ENCODE data around the gene CYB561D2.

The CYB561D2 gene

GRCh38 chr3:50342813-50343633, 7.6 kb upstream of the CYB561D2 start:
- DNase-seq, result no peak

GRCh38 chr3:50345008-50345407, 5.7 kb upstream of the CYB561D2 start:
- no peak for DNase-seq

DNA sequence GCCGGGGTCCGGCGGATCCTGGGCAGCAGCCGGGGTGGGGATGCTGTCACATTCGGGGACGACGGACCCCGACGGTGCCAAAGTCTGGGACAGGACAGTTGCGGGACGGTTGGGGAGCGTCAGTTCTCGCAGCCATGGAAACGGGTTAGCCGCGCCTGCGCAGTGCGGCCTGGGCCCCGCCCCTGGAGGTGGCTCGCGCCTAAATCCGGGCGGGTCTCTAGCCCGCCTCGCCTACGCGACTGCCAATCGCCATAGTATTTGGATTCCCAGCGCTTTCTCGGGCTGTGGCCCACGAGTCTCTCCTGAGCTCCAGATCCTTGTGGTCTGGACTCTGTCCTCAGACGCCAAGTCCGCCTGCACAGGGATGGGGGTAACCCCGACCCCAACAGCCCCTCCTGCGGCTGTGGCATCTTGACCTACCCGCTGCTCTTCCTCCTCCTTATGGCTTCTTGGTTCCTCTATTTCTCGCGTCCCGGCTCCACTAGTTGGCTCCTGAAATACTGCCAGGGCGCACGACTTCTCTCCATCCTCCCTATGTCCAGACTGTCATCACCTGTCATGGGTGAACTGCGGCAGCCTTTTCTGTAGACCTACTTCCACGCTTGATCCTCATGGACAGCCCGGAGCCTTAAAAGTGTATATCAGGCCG, 5.0 kb upstream of the CYB561D2 start, which contains the start of gene ZMYND10:
TSS of gene ZMYND10 (minus strand) at position 147 of the 649 bp plus-strand sequence. CDS start 153 bp downstream, outside the sequence.
- DNase-seq, result peak; percentile 88

GRCh38 chr3:50347187-50347813, 3.4 kb upstream of the CYB561D2 start:
- DNase-seq, result peak; percentile 86

- DNase-seq, result no peak
Observed at GRCh38 chr3:50350213-50350526, 492 bp upstream of the CYB561D2 start.

DNA sequence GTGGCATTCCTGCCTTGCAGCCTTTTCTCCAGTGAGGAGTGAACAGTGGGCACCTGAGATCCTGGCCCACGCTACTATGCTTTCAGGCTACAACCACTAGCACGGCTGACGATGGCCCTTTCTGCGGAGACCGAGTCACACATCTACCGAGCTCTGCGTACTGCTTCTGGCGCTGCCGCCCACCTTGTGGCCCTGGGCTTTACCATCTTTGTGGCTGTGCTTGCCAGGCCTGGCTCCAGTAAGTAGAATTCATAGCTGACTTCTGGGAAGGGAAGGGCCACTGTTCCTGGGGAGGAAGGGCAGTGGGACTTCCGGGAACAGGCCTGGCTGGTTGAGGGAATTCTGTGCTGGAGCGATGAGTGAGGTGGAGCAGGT, 648 bp downstream of the CYB561D2 start:
- DNase-seq, result no peak

GRCh38 chr3:50352781-50353180, 2.1 kb downstream of the CYB561D2 start:
- DNase-seq, result no peak

DNA sequence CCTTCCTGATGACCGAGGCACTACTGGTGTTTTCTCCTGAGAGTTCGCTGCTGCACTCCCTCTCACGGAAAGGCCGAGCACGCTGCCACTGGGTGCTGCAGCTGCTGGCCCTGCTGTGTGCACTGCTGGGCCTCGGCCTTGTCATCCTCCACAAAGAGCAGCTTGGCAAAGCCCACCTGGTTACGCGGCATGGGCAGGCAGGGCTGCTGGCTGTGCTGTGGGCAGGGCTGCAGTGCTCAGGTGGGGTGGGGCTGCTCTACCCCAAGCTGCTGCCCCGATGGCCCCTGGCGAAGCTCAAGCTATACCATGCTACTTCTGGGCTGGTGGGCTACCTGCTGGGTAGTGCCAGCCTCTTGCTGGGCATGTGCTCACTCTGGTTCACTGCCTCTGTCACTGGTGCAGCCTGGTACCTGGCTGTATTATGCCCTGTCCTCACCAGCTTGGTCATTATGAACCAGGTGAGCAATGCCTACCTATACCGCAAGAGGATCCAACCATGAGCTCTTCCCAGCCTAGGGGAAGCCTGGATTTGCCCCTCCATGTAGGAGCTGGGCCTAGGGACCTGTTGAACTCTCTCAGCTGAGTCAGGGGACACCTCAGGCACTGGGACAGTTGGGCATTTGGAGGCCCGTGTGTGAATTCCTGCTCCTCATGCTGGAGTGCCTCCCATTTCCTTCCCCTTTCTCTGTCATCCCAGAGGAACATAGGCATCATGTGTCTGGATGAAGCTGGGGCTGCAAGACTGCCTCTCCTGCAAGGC, 2.8 kb downstream of the CYB561D2 start:
- no peak for DNase-seq

GRCh38 chr3:50354186-50354764, 3.6 kb downstream of the CYB561D2 start:
- DNase-seq, result no peak

GRCh38 chr3:50354850-50355249, 4.2 kb downstream of the CYB561D2 start:
- no peak for DNase-seq

DNA sequence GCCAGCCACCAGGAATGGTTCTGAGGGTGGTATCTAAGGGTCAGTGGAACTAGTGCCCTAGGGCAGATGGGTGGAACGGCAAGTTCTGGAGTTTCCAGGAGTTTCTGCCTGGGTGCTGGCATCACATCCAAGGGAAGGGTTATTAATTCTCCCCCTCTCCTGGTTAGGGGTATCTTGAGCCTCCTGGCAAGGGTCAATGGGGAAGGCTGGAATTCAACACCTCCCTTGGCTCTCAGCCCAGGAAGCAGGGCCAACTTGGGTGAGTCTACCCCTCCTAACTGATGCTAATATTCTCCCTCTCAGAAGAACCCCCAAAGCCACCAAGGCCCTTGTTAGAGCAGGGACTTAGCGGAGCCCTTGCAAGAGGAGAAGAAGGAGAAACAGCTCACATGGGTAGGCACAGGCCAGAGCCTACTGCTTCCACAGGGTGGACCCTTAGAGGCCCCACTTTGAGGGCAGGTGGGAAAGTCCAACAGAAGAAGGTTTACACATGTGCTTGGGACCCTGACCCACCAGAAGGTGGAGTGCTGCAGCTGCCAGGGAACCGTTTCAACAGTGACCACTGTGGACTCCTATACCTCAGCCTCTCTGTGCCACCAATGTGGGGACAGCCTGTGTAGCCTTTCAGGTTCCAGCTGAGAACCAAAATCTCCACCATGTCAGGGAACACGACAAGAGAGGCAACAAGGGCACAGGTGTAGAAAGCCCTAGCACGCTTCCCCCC, 5.3 kb downstream of the CYB561D2 start:
- DNase-seq, result no peak

DNA sequence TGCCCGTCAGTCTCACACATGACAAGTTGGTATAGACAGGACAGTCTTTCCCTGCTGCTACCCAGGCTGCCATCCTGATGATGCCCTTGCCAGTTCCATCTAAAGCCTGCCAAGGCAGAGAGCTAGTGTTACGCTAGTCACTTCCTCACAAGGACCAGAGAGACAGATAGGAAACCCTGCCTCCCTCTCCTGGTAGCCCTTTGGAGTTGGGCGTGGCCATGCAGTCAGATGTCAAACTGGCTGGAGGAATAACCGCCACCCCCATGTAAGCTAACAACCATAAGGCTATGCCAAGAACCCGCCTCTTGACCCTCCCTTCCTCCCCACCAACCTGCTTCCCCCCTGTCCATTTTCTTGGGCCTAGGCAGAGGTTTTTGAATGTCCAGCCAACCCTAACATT, 5.9 kb downstream of the CYB561D2 start:
- DNase-seq, result no peak

GRCh38 chr3:50357481-50357880, 6.8 kb downstream of the CYB561D2 start:
- DNase-seq, result no peak

DNA sequence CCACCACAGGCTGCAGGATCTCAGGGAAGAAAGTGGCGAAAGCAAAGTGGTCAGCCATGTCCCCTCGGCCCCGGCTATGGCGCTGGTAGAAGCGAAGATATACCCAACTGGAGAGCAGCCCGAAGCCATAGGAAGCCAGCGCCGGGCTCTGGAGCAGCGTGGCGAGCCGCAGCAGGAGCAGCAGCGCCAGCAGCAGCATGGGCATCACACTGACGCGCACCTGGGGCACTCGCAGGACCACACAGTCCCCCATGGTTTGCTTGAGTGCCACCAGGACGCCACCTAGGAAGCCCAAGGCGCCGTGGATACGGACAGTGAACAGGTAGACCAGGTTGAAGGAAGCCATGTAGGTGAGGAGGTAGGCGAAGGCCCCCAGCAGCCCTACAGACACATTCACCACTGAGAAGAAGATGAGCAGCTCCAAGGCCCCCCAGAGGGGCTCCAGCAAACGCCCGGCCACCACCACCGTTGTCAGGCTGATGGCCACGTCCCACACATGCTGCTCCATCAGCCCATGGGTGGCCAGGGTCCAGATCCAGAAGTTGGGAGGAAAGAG, 7.8 kb downstream of the CYB561D2 start:
- no peak for DNase-seq

DNA sequence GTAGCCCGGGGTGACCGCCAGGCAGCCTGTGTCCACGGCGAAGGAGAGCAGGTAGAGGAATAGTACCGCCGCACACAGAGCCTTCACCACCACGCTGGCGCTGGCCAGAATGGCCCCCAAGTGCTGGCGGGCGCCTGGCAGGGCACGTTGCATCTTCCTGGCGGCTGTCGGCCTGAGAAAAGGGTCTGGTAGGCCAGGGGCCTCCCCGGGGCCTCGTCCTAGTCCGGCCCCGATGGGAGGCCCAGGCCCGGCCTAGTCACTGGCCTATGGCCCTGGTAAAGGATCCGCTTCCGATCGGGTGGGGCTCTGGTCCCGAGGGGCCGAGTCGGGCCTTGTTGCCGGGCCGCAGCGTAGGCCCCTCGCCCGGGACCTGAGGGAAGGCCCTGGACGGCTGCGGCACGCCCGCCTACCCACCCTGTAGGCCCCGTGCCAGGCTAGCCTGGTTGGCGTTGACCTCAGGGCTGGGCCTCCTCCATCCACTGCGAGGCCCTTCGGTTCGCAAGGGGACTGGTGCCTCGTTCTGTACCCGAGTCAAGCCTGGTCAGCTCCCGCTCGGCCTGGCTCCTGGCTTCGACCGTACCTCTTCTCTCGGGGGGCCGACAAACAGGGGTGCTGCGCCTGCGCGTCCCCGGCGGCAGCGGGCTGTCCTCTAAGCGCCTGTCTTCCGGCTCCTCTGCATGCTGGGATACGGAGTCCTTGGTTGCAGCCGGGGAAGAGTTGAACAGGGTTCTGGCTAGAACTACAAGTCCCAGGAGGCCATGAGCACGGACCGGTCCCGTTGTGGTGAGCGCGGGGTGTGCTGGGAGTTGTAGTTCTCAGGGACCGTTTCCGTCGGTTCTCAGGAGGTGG, 8.5 kb downstream of the CYB561D2 start, which contains the start of gene TMEM115:
TSS of gene TMEM115 (minus strand) at position 611 of the 849 bp plus-strand sequence. CDS start at position 153, 458 bp downstream.
- DNase-seq, result peak; percentile 94

GRCh38 chr3:50359760-50360110, 9.1 kb downstream of the CYB561D2 start:
- no peak for DNase-seq

- no peak for DNase-seq
Observed at GRCh38 chr3:50364573-50365079, 14.0 kb downstream of the CYB561D2 start.

- peak; percentile 96 for DNase-seq
Observed at GRCh38 chr3:50365080-50365841, 14.6 kb downstream of the CYB561D2 start.

DNA sequence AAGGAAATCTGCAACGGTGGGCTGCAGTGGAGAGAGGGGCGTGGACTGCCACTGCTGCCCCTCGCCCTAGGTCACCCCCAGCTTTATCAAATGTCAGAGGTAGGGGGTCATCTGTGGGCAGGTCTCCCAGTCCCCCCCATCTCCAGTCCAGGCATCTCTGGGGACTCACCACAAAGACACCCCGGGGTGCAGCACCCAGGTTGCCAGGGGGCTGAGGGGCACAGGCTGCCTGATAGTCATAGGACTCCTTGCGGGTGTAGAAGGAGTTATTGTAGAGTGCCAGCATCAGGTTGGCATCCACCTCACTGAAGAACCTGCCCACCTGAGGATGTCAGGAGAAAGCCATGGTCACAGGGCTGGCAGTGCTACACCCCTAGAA, 15.2 kb downstream of the CYB561D2 start:
- no peak for DNase-seq
